Aorta (tissue), 5 donors: ENCODE data around the gene LETMD1. TPM values are rescaled to one million over a fixed set of nuclear protein-coding genes. Genes with fewer than 3 reads are reported as not detected.

Experiments used
- ATAC-seq: fragments of 200-7000 bp; cut with Tn5 transposase; one replicate; pipeline ENCODE4 v1.9.1; 2022; ENCODE audit warnings: moderate library complexity; ENCODE audit not compliant: low FRiP score
- DNase-seq, 2 donors: peaks; one replicate each; pipeline ENCODE4 v3.0.0-alpha.2; 2020
- H3K27ac ChIP-seq, 2 donors: one replicate each; pipeline ENCODE4 v1.5.1; 2013; ENCODE audit warnings: low read length in 2 of 2, mild to moderate bottlenecking in 2 of 2, moderate library complexity in 2 of 2, control low read depth in 1 of 2, inconsistent platforms in 1 of 2, low read depth in 1 of 2
- H3K27me3 ChIP-seq, 2 donors: one replicate each; pipeline ENCODE4 v1.6.1; 2013; ENCODE audit warnings: control low read depth in 1 of 2, low read length in 1 of 2, mild to moderate bottlenecking in 1 of 2, moderate library complexity in 1 of 2; ENCODE audit not compliant: insufficient read depth in 2 of 2, control insufficient read depth in 1 of 2
- H3K36me3 ChIP-seq, 2 donors: one replicate each; pipeline ENCODE4 v1.6.1; 2013; ENCODE audit warnings: control low read depth in 1 of 2, low read length in 1 of 2, mild to moderate bottlenecking in 1 of 2; ENCODE audit not compliant: insufficient read depth in 2 of 2, control insufficient read depth in 1 of 2
- H3K4me1 ChIP-seq, 2 donors: one replicate each; pipeline ENCODE4 v1.6.1; 2013; ENCODE audit warnings: low read length in 2 of 2, control low read depth in 1 of 2, mild to moderate bottlenecking in 1 of 2, moderate library complexity in 1 of 2; ENCODE audit not compliant: insufficient read depth in 2 of 2, control insufficient read depth in 1 of 2
- H3K4me3 ChIP-seq, 2 donors: one replicate each; pipeline ENCODE4 v1.5.1; 2013; ENCODE audit warnings: low read length in 2 of 2, control low read depth in 1 of 2, mild to moderate bottlenecking in 1 of 2
- H3K9me3 ChIP-seq: one replicate; pipeline ENCODE4 v1.6.1; 2013; ENCODE audit warnings: mild to moderate bottlenecking, low read length; ENCODE audit not compliant: control insufficient read depth
- WGBS, 2 donors: extraction: QIAGEN DNeasy Blood & Tissue Kit; methylation state at CpG; one replicate each; pipeline ENCODE4 v1.1.7; 2013; 5-methylcytosine and 5-hydroxymethylcytosine counted together
- intact Hi-C, 2 donors: fragments of 100-400 bp; cut with DNase I; formaldehyde crosslinking; loops; one replicate each; pipeline versions ENCODE4 v1.14.2 to v1.15.0; 2022
- polyA plus RNA-seq, 2 donors: library from polyadenylated mRNA; stranded (reverse); fragments of 200-250 nt; gene quantifications; one replicate each; pipeline ENCODE4 v1.2.3, GENCODE V29; 2013
- total RNA-seq, 2 donors: library from RNA; stranded (reverse); fragmentation: NEBNext Ultra II Directional; extraction: Animal tissue kit (Norgen Biotek cat#: 25700); gene quantifications; one replicate each; pipeline ENCODE4 v1.2.1, GENCODE V29; 2021
- donor health status: healthy with polysubstance abuse.
- donor health status: Bipolar disorder and iron deficiency.
- donor health status: DM: no; HTN: no; CAD: no.
- donor health status: DM: no; HTN: no; CAD: no.
- donor health status: DM: yes; HTN: yes; CAD: no.

The LETMD1 gene
- total and polyA plus RNA-seq, 4 donors: 32.6 to 62.3 (median 56.1) TPM

GRCh38 chr12:51028813-51029150 lies 19.3 kb upstream of the LETMD1 start:
- no peak for ATAC-seq
- Histone ChIP-seq H3K9me3 (no peaks in the 10 kb centered on the region), H3K27ac (no peak overlapping the region), H3K36me3 (no peaks in the 10 kb centered on the region), H3K4me3 (no peak overlapping the region), H3K27me3 (no peaks in the 10 kb centered on the region), H3K4me1 (no peaks in the 10 kb centered on the region)
- 48 to 57% methylated on average over 5 of the region's 5 CpGs for WGBS, 2 donors
- DNase-seq: no peak
- intact Hi-C loops: no loop called here

GRCh38 chr12:51033048-51033447 lies 15.1 kb upstream of the LETMD1 start:
- WGBS, 2 donors: 88 to 90% methylated on average over 2 of the region's 2 CpGs
- Histone ChIP-seq H3K36me3 (no peaks in the 10 kb centered on the region), H3K27me3 (no peaks in the 10 kb centered on the region), H3K27ac (no peak overlapping the region), H3K4me1 (no peaks in the 10 kb centered on the region), H3K4me3 (no peak overlapping the region), H3K9me3 (no peaks in the 10 kb centered on the region)
- DNase-seq (no peak), ATAC-seq (no peak)
- intact Hi-C loops: no loop called here

GRCh38 chr12:51033457-51034089 lies 14.6 kb upstream of the LETMD1 start:
- no peaks in the 10 kb centered on the region for H3K27me3 ChIP-seq
- 91 to 96% methylated on average over 4 of the region's 4 CpGs for WGBS, 2 donors
- intact Hi-C loops: no loop called here
- no peak overlapping the region for H3K27ac ChIP-seq
- ATAC-seq (no peak), DNase-seq (no peak)
- H3K36me3 ChIP-seq: no peaks in the 10 kb centered on the region
- no peaks in the 10 kb centered on the region for H3K9me3 ChIP-seq
- H3K4me1 ChIP-seq: no peaks in the 10 kb centered on the region
- no peak overlapping the region for H3K4me3 ChIP-seq

GRCh38 chr12:51036279-51036678 lies 11.8 kb upstream of the LETMD1 start:
- no peak for ATAC-seq
- no peaks in the 10 kb centered on the region for H3K36me3 ChIP-seq
- no peaks in the 10 kb centered on the region for H3K27me3 ChIP-seq
- H3K4me3 ChIP-seq: no peak overlapping the region
- H3K9me3 ChIP-seq: no peaks in the 10 kb centered on the region
- WGBS, 2 donors: 75 to 77% methylated on average over 3 of the region's 3 CpGs
- H3K4me1 ChIP-seq: no peaks in the 10 kb centered on the region
- no peak for DNase-seq
- intact Hi-C loops: no loop called here
- H3K27ac ChIP-seq: no peak overlapping the region

- ATAC-seq (no peak), DNase-seq (no peak)
- peak overlapping the region in 1 of 2 donors; percentile 18 for H3K27ac ChIP-seq
- H3K27me3 ChIP-seq: no peaks in the 10 kb centered on the region
- WGBS, 2 donors: 33 to 36% methylated on average over 14 of the region's 14 CpGs
- H3K9me3 ChIP-seq: no peaks in the 10 kb centered on the region
- intact Hi-C loops: loop anchor here (5.0 to 10.0 kb wide), 2 partner anchors 34 to 296 kb away; partner anchors contain the start of genes CELA1 (in 1 of the 2) and CSRNP2 (in 1 of the 2)
- H3K36me3 ChIP-seq: no peaks in the 10 kb centered on the region
- H3K4me3 ChIP-seq: peak overlapping the region; percentile 68 to 84
- peaks cover 0 to 5% of the 10 kb centered on the region in 2 donors for H3K4me1 ChIP-seq
Observed at GRCh38 chr12:51048661-51049251, 629 bp downstream of the LETMD1 start.

- DNase-seq (no peak), ATAC-seq (no peak)
- Histone ChIP-seq H3K4me3 (no peak overlapping the region), H3K27me3 (no peaks in the 10 kb centered on the region), H3K27ac (no peak overlapping the region), H3K36me3 (peaks cover 0 to 2% of the 10 kb centered on the region in 2 donors), H3K9me3 (no peaks in the 10 kb centered on the region), H3K4me1 (peaks cover 0 to 5% of the 10 kb centered on the region in 2 donors)
- intact Hi-C loops: loop anchor here (5.0 to 10.0 kb wide), 2 partner anchors 33 to 295 kb away; partner anchors contain the start of genes CELA1 (in 1 of the 2) and CSRNP2 (in 1 of the 2)
- WGBS, 2 donors: 78 to 87% methylated on average over 3 of the region's 3 CpGs
Observed at GRCh38 chr12:51049525-51049924, 1.4 kb downstream of the LETMD1 start.

- H3K36me3 ChIP-seq: peaks cover 0 to 12% of the 10 kb centered on the region in 2 donors
- H3K4me3 ChIP-seq: no peak overlapping the region
- peaks cover 0 to 5% of the 10 kb centered on the region in 2 donors for H3K4me1 ChIP-seq
- ATAC-seq: no peak
- intact Hi-C loops: no loop called here
- no peak overlapping the region for H3K27ac ChIP-seq
- H3K27me3 ChIP-seq: no peaks in the 10 kb centered on the region
- 71 to 83% methylated on average over 4 of the region's 4 CpGs for WGBS, 2 donors
- no peak for DNase-seq
- H3K9me3 ChIP-seq: no peaks in the 10 kb centered on the region
Observed at GRCh38 chr12:51051787-51052186, 3.7 kb downstream of the LETMD1 start.

- intact Hi-C loops: no loop called here
- no peak overlapping the region for H3K4me3 ChIP-seq
- no peak overlapping the region for H3K27ac ChIP-seq
- peaks cover 6 to 13% of the 10 kb centered on the region in 2 donors for H3K36me3 ChIP-seq
- no peak for DNase-seq
- WGBS, 2 donors: 90% methylated on average over 2 of the region's 2 CpGs
- no peaks in the 10 kb centered on the region for H3K4me1 ChIP-seq
- no peaks in the 10 kb centered on the region for H3K9me3 ChIP-seq
- no peak for ATAC-seq
- H3K27me3 ChIP-seq: no peaks in the 10 kb centered on the region
Observed at GRCh38 chr12:51055060-51055459, 6.9 kb downstream of the LETMD1 start.

GRCh38 chr12:51056242-51056641 lies 8.1 kb downstream of the LETMD1 start:
- Histone ChIP-seq H3K4me1 (no peaks in the 10 kb centered on the region), H3K4me3 (no peak overlapping the region), H3K27me3 (no peaks in the 10 kb centered on the region), H3K27ac (no peak overlapping the region), H3K9me3 (no peaks in the 10 kb centered on the region), H3K36me3 (peaks cover 6 to 13% of the 10 kb centered on the region in 2 donors)
- ATAC-seq: no peak
- intact Hi-C loops: no loop called here
- no peak for DNase-seq
- WGBS, 2 donors: 88 to 93% methylated on average over 5 of the region's 5 CpGs
